GM21447 (cell line): ENCODE data around the gene MMP2.

Experiments
- ATAC-seq: cut with Tn5 transposase; IDR thresholded peaks from one replicate; pipeline ENCODE4 v1.9.1; 2021; ENCODE audit not compliant: unreplicated experiment

The MMP2 gene

DNA sequence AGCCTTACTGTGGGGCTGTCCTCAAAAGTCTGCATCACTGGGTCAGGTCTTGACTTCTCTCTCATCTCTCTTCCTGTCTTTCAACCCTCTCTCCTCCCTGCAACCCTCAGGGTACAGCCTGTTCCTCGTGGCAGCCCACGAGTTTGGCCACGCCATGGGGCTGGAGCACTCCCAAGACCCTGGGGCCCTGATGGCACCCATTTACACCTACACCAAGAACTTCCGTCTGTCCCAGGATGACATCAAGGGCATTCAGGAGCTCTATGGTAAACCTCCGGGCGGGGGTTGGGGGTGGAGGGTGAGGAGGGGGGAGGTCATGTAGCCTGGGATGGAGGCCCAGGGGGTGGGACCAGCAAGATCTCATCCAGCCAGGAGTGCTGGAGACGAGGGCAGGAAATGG, 12.7 kb downstream of the MMP2 start:
- ATAC-seq: no peak

- ATAC-seq: no peak
These were observed 13.9 kb downstream of the MMP2 start for GRCh38 chr16:55492756-55493380.

- ATAC-seq: no peak
These were observed 16.0 kb downstream of the MMP2 start for GRCh38 chr16:55494994-55495421.

GRCh38 chr16:55495616-55496289, 16.8 kb downstream of the MMP2 start:
- ATAC-seq: no peak

DNA sequence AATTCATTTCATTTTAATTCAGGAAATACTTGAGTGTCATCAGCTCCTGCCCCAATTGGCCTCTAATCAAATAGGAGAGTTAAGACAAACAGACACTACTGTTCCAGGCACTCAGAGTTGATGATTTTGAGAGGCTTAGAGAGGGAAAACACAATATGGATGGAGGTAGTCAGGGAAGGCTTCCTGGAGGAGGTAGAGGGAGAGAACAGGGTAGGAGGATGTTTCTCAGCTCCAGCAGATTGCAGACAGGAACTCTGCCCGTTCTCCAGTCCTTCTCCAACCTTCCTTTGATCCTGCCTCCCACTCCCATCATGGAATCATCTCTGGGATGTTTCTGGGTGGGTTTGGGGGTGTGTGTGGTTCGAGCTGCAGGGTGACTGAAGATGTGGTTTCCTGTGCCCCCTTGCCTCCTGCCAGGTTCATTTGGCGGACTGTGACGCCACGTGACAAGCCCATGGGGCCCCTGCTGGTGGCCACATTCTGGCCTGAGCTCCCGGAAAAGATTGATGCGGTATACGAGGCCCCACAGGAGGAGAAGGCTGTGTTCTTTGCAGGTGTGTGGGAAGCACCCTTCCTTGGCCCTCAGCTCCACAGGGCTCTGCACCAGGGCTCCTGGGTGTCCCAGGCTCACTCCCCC, 17.6 kb downstream of the MMP2 start:
- no peak for ATAC-seq

DNA sequence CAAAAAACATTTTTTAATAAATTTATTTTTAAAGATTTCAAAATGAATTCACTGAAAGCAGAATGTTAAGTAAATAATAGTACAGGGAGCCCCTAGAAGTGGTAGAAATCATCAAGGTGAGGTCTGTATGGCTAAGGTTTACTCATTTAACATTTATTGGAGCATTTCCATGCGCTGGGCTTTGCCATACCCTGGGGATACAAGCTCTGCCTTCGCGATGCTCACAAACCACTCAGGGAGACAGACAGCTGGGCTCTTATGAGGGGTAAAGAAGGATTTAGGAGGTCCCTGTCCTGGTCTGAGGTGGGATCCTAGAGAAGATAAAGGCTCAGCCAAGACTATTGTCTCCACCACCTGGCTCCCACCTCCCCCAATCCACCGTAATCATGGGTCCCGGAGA, 18.6 kb downstream of the MMP2 start:
- no peak for ATAC-seq

- no peak for ATAC-seq
These were observed 19.1 kb downstream of the MMP2 start for GRCh38 chr16:55498101-55498500.

DNA sequence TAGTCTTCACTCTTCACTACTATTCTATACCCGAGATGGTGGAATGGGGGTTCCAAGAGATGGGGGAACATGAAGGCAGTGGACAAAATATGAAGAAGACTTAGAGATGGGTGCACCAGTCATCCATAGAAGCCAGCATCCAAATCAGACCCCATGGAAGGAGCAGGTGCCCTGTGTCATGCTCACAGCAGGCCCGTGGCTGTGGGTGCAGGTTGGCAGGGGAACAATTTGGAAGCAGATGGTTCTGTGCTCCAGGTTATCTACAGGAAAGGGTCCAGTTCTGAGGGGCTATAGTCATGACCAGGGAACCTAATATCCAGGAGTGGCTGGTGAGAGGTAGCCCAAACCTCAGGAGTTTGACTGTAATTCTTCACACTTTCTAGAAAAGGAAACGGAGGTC, 20.3 kb downstream of the MMP2 start:
- ATAC-seq: no peak

DNA sequence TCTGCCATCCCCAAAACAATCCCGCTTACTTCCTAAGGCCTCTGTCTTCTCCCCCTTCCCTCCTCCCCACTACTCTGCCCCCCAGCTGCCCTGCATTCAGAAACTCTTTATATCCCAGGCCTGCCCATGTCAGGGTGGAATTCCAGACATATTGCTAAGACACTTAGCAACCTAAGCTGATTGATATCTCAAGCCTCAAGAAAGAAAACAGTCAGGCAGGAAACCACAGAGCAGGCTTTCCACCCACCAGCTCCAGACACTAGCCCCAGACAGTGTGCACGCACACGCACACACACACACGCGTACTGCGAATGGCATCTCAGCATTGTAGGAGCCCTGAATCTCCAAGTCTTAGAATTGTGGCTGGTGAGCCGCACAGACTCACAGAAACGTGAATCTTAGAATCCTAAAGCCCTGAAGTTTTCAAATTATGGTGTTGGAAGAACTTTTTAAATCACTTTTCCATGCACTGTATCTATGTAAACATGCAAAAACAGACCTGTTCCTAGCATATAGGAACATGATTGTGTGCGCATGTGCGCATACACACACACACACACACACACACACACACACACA, 21.0 kb downstream of the MMP2 start:
- ATAC-seq: no peak

- no peak for ATAC-seq
These were observed 21.6 kb downstream of the MMP2 start for GRCh38 chr16:55500530-55501011.

GRCh38 chr16:55501549-55502322, 22.7 kb downstream of the MMP2 start:
- no peak for ATAC-seq

DNA sequence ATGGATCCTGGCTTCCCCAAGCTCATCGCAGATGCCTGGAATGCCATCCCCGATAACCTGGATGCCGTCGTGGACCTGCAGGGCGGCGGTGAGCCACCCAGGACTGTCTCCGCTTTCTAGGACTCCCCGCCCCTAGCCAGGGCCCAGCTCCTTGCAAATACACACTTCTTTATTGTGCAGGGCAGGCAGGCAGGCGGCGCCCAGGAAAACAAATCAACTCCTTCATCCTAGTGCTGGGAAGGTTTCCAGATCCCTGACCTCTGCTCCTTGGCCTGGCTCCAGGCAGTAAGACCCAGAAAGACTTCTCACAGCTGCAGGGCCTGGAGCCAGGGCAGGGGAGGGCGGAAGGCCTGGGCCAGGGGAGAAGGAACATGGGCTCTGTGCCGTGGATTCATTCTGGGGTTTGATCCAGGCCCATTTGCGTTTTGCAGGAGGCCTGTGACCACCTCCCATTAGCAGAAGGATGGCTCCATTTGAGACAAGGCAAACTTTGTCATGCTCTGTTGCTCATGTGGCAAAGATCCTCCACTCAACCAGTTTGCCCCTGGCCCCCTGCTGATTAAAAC, 23.9 kb downstream of the MMP2 start:
- no peak for ATAC-seq

DNA sequence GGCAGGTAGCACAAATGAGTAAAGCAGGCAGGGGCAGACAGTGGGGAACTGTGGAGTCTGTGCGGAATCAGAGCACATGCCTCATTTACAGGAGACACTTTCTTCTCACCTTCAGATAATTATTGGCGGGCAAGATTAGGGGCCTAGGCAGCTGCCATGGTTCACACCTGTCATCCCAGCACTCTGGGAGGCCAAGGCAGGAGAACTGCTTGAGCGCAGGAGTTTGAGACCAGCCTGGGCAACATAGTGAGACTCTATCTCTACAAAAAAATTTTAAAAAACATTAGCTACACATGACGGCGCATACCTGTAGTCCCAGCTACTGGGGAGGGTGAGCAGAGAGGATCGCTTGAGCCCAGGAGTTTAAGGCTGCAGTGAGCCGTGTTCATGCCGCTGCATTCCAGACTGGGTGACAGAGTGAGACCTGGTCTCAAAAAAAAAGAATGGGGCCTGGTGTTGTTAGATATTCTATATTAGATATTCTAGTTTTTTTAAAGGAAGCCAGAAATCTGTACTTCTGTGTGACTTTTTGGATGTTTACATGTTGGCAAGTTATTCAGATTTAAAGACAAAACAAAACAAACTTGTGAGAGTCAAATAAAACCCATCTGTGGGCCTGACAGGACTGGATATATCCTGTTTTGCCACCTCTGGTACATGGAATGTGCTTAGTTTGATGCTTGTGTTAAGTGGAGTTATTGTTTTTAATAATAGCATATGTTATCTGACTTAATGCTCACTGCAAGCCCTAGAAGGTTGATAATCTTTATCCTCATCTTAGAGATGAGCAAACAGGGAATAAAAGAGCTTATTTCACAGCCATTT, 24.9 kb downstream of the MMP2 start:
- ATAC-seq: no peak

- ATAC-seq: no peak
These were observed 26.5 kb downstream of the MMP2 start for GRCh38 chr16:55505333-55506015.

DNA sequence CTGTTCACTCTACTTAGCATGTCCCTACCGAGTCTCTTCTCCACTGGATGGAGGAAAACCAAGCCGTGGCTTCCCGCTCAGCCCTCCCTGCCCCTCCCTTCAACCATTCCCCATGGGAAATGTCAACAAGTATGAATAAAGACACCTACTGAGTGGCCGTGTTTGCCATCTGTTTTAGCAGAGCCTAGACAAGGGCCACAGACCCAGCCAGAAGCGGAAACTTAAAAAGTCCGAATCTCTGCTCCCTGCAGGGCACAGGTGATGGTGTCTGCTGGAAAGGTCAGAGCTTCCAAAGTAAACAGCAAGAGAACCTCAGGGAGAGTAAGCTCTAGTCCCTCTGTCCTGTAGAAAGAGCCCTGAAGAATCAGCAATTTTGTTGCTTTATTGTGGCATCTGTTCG, 27.1 kb downstream of the MMP2 start:
- ATAC-seq: no peak

- ATAC-seq: no peak
These were observed 27.7 kb downstream of the MMP2 start for GRCh38 chr16:55506708-55507107.

- ATAC-seq: no peak
These were observed 29.4 kb downstream of the MMP2 start for GRCh38 chr16:55508271-55508921.

- no peak for ATAC-seq
These were observed 30.2 kb downstream of the MMP2 start, which contains the start of gene LPCAT2 for GRCh38 chr16:55508941-55509931. Gene LPCAT2, plus strand, starts transcription at chr16:55509072. Its CDS starts 110 bp downstream, at chr16:55509182.
